MM.1S (cell line): ENCODE results near the gene SPACA7.

Experiments
- CTCF ChIP-seq: fragments of 300-600 bp; sonication (generic); IDR thresholded peaks from 2 replicates; pipeline ENCODE4 v1.5.1; 2016; ENCODE audit warnings: antibody characterized with exemption, low read length, mixed read lengths
- EZH2 ChIP-seq: fragments of 300-600 bp; sonication (generic); optimal IDR thresholded peaks from 2 replicates; pipeline ENCODE3; 2017; ENCODE audit warnings: low read depth, mild to moderate bottlenecking, antibody characterized with exemption, low read length, mixed read lengths
- EZH2phosphoT487 ChIP-seq: fragments of 300-600 bp; sonication (generic); IDR thresholded peaks from 2 replicates; pipeline ENCODE4 v1.6.1; 2018; ENCODE audit warnings: antibody characterized with exemption, low read length

DNA sequence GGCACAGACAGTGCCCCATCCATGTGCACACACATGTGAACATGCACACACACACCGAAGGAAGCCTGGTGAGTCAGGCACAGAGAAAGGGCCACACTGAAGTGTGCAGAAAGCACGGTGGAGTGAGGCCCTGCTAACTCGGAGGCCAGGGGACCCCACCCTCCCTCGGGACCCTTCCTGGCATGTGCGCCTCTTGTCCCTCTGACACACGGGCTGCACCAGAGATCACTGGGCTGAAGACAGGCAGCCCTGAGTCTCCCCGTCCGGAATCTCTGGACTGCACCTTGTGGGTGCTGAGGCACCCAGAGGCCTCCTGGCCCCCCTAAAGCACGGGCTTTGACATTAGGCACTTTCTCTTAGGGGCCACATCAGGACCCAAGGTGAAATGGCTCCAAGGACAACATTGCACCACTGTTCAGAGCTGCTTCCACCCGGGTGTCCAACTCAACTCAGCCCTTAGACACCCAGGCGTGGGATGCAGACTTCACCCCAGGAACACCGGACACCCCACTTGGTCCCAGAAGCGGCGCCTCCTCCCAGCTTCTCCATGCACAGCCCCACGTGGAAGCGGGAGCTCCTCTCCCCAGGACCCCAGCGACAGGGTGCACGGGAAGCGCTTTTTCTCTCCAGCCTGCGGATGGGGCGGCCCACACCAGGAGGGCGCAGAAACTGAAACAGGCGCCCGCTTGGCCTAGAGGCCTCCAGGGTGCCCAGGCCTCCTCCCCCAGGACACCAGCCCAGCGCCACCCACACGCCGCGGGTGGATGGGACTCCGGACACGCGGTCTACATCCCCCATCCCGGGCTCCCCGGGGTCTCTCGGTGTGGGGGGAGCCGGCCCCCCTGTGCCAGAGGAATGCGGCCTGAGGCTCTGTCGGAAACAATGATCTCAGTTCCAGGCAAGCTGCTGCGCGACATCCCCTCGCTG lies 90.2 kb downstream of the SPACA7 start:
- TF ChIP-seq CTCF (no peak), EZH2 (no peak), EZH2phosphoT487 (no peak)
